ENCODE data around the gene C1RL. TPM values are rescaled to one million over a fixed set of nuclear protein-coding genes. Genes with fewer than 3 reads are reported as not detected.

The C1RL gene
- total RNA-seq, 1 experiment from 2014 or later, result 72.9 TPM

- H3K36me3 ChIP-seq (ENCODE audit: low read depth), result no peaks in the 10 kb centered on the region; the same call in 1 of the 2 replicates
- H3K4me2 ChIP-seq, result peak within 1 kb of the TSS; percentile 98
- peaks cover 5% of the 10 kb centered on the region; the same call in 1 of the 2 replicates for H3K79me2 ChIP-seq (ENCODE audit: low read depth)
These were observed 21.1 kb upstream of the C1RL start, which contains the start of gene CLSTN3 for GRCh38 chr12:7129872-7130691. CLSTN3 (plus strand) TSS chr12:7130371; CDS start chr12:7130649, 278 bp downstream.

GRCh38 chr12:7129287-7129871 lies 20.4 kb upstream of the C1RL start:
- H3K9me3 ChIP-seq (ENCODE audit: insufficient read depth, low read depth), result no peaks in the 10 kb centered on the region
- peak overlapping the region; percentile 66 for H3K4me3 ChIP-seq
- no peak overlapping the region for H3K27ac ChIP-seq
- H4K20me1 ChIP-seq (ENCODE audit: insufficient read depth), result no peaks in the 10 kb centered on the region
- peak overlapping the region; percentile 82 for H2AFZ ChIP-seq
- peak overlapping the region; percentile 98 for H3K4me2 ChIP-seq
- intact Hi-C loops (cut with micrococcal nuclease; ENCODE audit: unreplicated experiment), result no loop called here
- H3K27me3 ChIP-seq (ENCODE audit: insufficient read depth, low read depth), result no peaks in the 10 kb centered on the region
- DNase-seq, result no peak
- peaks cover 19% of the 10 kb centered on the region for H3K4me1 ChIP-seq (replicated peaks; ENCODE audit: insufficient read depth)
- BruUV-seq (replicated peaks), result TSS peak; percentile 75
- H3K9me2 ChIP-seq (ENCODE audit: insufficient read depth), result no peaks in the 10 kb centered on the region
- H3F3A ChIP-seq (ENCODE audit: insufficient read depth, low read depth), result peaks cover 6% of the 10 kb centered on the region; the same call in 1 of the 2 replicates
- POLR2A ChIA-PET (ENCODE audit: unreplicated experiment), result interaction anchor here (0.6 to 0.7 kb wide), 3 partner anchors 248 to 490 kb away, joined by 10 to 20 read pairs (median 15); no protein-coding TSS in a partner anchor
- TF ChIP-seq EZH2 (IDR thresholded peaks at IDR 0.05; ENCODE audit: low read depth), result no peak
- TF ChIP-seq CTCF (conservative IDR thresholded peaks at IDR 0.05), result no peak
- no peaks in the 10 kb centered on the region; the same call in 1 of the 2 replicates for H3K36me3 ChIP-seq (ENCODE audit: low read depth)
- CTCF ChIA-PET, result interaction anchor here (0.7 kb wide), 1 partner anchor 203 kb away, joined by 4 read pairs; no protein-coding TSS in a partner anchor
- H3K79me2 ChIP-seq (ENCODE audit: low read depth), result peaks cover 5% of the 10 kb centered on the region; the same call in 1 of the 2 replicates

More at GRCh38 chr12:7129872-7130691, 21.1 kb upstream of the C1RL start, which contains the start of gene CLSTN3:
- DNase-seq, result peak; percentile 54 to 87
- ChIA-PET CTCF (interaction anchor here (0.6 to 0.7 kb wide), 2 partner anchors 111 to 203 kb away, joined by 4 to 7 read pairs; no protein-coding TSS in a partner anchor), POLR2A (ENCODE audit: unreplicated experiment) (interaction anchor here (0.6 to 1.1 kb wide), 8 partner anchors 13 to 641 kb away, joined by 3 to 20 read pairs (median 7); partner anchors contain the start of gene TPI1)
- Histone ChIP-seq H3K9me2 (ENCODE audit: insufficient read depth) (no peaks in the 10 kb centered on the region), H3K4me3 (peak within 1 kb of the TSS; percentile 66), H3F3A (ENCODE audit: insufficient read depth, low read depth) (peaks cover 6% of the 10 kb centered on the region; the same call in 1 of the 2 replicates), H3K9me3 (ENCODE audit: insufficient read depth, low read depth) (no peaks in the 10 kb centered on the region), H4K20me1 (ENCODE audit: insufficient read depth) (no peaks in the 10 kb centered on the region), H3K4me1 (replicated peaks; ENCODE audit: insufficient read depth) (peaks cover 19% of the 10 kb centered on the region), H2AFZ (peak within 1 kb of the TSS; percentile 82), H3K27ac (no peak within 1 kb of the TSS), H3K27me3 (ENCODE audit: insufficient read depth, low read depth) (no peaks in the 10 kb centered on the region)
- TF ChIP-seq EZH2 (IDR thresholded peaks at IDR 0.05; ENCODE audit: low read depth) (no peak), CTCF (conservative IDR thresholded peaks at IDR 0.05) (no peak)
- intact Hi-C loops (cut with micrococcal nuclease; ENCODE audit: unreplicated experiment), result loop anchor here (1.0 kb wide), 1 partner anchor 257 kb away; the partner anchor contains the start of gene SPSB2
- BruUV-seq (replicated peaks), result no TSS peak

GRCh38 chr12:7128681-7129286 lies 19.8 kb upstream of the C1RL start, which contains the start of gene RBP5:
RBP5 (minus strand) TSS chr12:7128889; CDS start chr12:7128775, 114 bp downstream.
- Histone ChIP-seq H3K36me3 (ENCODE audit: low read depth) (no peaks in the 10 kb centered on the region), H3K4me1 (replicated peaks; ENCODE audit: insufficient read depth) (peaks cover 19% of the 10 kb centered on the region), H3K4me3 (peak within 1 kb of the TSS; percentile 66), H3K79me2 (ENCODE audit: low read depth) (peaks cover 5% of the 10 kb centered on the region; the same call in 1 of the 2 replicates), H3K27ac (no peak within 1 kb of the TSS), H3F3A (ENCODE audit: insufficient read depth, low read depth) (peaks cover 6% of the 10 kb centered on the region; the same call in 1 of the 2 replicates), H2AFZ (peak within 1 kb of the TSS; percentile 82), H4K20me1 (ENCODE audit: insufficient read depth) (no peaks in the 10 kb centered on the region), H3K4me2 (peak within 1 kb of the TSS; percentile 98), H3K9me3 (ENCODE audit: insufficient read depth, low read depth) (no peaks in the 10 kb centered on the region), H3K27me3 (ENCODE audit: insufficient read depth, low read depth) (no peaks in the 10 kb centered on the region), H3K9me2 (ENCODE audit: insufficient read depth) (no peaks in the 10 kb centered on the region)
- intact Hi-C loops (cut with micrococcal nuclease; ENCODE audit: unreplicated experiment), result no loop called here
- DNase-seq, result no peak
- CTCF ChIA-PET, result no interaction called here
- no peak for TF ChIP-seq CTCF (conservative IDR thresholded peaks at IDR 0.05)
- TF ChIP-seq EZH2 (IDR thresholded peaks at IDR 0.05; ENCODE audit: low read depth), result no peak
- no TSS peak for BruUV-seq (replicated peaks)
- POLR2A ChIA-PET (ENCODE audit: unreplicated experiment), result no interaction called here

Measured in PC-9 (cell line).